Neural cell (in vitro differentiated cells): ENCODE measurements around the gene CCL14. TPM values are rescaled to one million over a fixed set of nuclear protein-coding genes. Genes with fewer than 3 reads are reported as not detected.

Experiments
- H2AFZ ChIP-seq: fragments of 200-600, 300-800 bp; sonication (generic), shearing (Covaris generic); 2 replicates; pipeline ENCODE4 v1.6.0; 2014; ENCODE audit warnings: low read depth, mild to moderate bottlenecking, antibody characterized with exemption, low read length, moderate library complexity
- H3F3A ChIP-seq: fragments of 200-600 bp; shearing (Covaris generic); 2 replicates; pipeline ENCODE4 v1.6.1; 2016; ENCODE audit warnings: mild to moderate bottlenecking, moderate library complexity, mixed read lengths, antibody characterized with exemption, low read length; ENCODE audit not compliant: insufficient read depth, poor library complexity, severe bottlenecking
- H3K27ac ChIP-seq: fragments of 200-600, 300-800 bp; sonication (generic), shearing (Covaris generic); 2 replicates; pipeline ENCODE4 v1.5.1; 2014; ENCODE audit warnings: mild to moderate bottlenecking, low read length, moderate library complexity
- H3K27me3 ChIP-seq: fragments of 300-800, 200-600 bp; sonication (generic), shearing (Covaris generic); 2 replicates; pipeline ENCODE4 v1.6.0; 2014; ENCODE audit warnings: mild to moderate bottlenecking, low read depth, low read length, moderate library complexity; ENCODE audit not compliant: insufficient read depth
- H3K36me3 ChIP-seq: fragments of 300-800, 200-600 bp; sonication (generic), shearing (Covaris generic); 2 replicates; pipeline ENCODE4 v1.5.1; 2014; ENCODE audit warnings: mild to moderate bottlenecking, antibody characterized with exemption, low read length, moderate library complexity; ENCODE audit not compliant: insufficient read depth
- H3K4me2 ChIP-seq: fragments of 300-800, 200-600 bp; sonication (generic), shearing (Covaris generic); 2 replicates; pipeline ENCODE4 v1.6.0; 2014; ENCODE audit warnings: mild to moderate bottlenecking, low read length
- H3K4me3 ChIP-seq: fragments of 300-800, 200-600 bp; sonication (generic), shearing (Covaris generic); 2 replicates; pipeline ENCODE4 v1.5.1; 2014; ENCODE audit warnings: mild to moderate bottlenecking, low read length, moderate library complexity
- H3K79me2 ChIP-seq: fragments of 200-600 bp; shearing (Covaris generic); replicated peaks from 2 replicates; pipeline ENCODE4 v1.6.0; 2014; ENCODE audit warnings: mild to moderate bottlenecking, low read length, moderate library complexity; ENCODE audit not compliant: insufficient read depth
- H3K9ac ChIP-seq: fragments of 300-800, 200-600 bp; sonication (generic), shearing (Covaris generic); 2 replicates; pipeline ENCODE4 v1.6.1; 2016; ENCODE audit warnings: mild to moderate bottlenecking, low read length, mixed read lengths
- H3K9me2 ChIP-seq: fragments of 200-600 bp; shearing (Covaris generic); 2 replicates; pipeline ENCODE4 v1.6.1; 2016; ENCODE audit warnings: mild to moderate bottlenecking, low read length, mixed read lengths; ENCODE audit not compliant: insufficient read depth
- H3K9me3 ChIP-seq: fragments of 200-600, 300-800 bp; sonication (generic), shearing (Covaris generic); 2 replicates; pipeline ENCODE4 v1.6.1; 2016; ENCODE audit warnings: mild to moderate bottlenecking, mixed run types, low read length, moderate library complexity, mixed read lengths
- H4K20me1 ChIP-seq: fragments of 200-600 bp; shearing (Covaris generic); 2 replicates; pipeline ENCODE4 v1.6.1; 2016; ENCODE audit warnings: mild to moderate bottlenecking, mixed run types; ENCODE audit not compliant: insufficient read depth
- EP300 ChIP-seq: fragments of 450-650 bp; conservative IDR thresholded peaks from 2 replicates; pipeline ENCODE4 v1.6.1; 2014; ENCODE audit warnings: antibody characterized with exemption, mild to moderate bottlenecking, moderate library complexity; ENCODE audit not compliant: poor library complexity, severe bottlenecking
- EZH2 ChIP-seq: fragments of 200-600, 300-800 bp; shearing (Covaris generic), sonication (generic); IDR thresholded peaks from 2 replicates; pipeline ENCODE4 v1.6.1; 2014; ENCODE audit warnings: antibody characterized with exemption, low read length, borderline replicate concordance, mild to moderate bottlenecking; ENCODE audit not compliant: insufficient read depth, poor library complexity, severe bottlenecking
- MXI1 ChIP-seq: fragments of 450-650 bp; conservative IDR thresholded peaks from 2 replicates; pipeline ENCODE4 v1.6.1; 2014; ENCODE audit warnings: antibody characterized with exemption, mild to moderate bottlenecking; ENCODE audit not compliant: poor library complexity, severe bottlenecking
- POLR2AphosphoS5 ChIP-seq: IDR thresholded peaks from 2 replicates; pipeline ENCODE4 v1.6.1; 2012
- RAD21 ChIP-seq: fragments of 450-650 bp; conservative IDR thresholded peaks from 2 replicates; pipeline ENCODE4 v1.6.1; 2014; ENCODE audit warnings: antibody characterized with exemption, mild to moderate bottlenecking, moderate library complexity
- SMC3 ChIP-seq: fragments of 450-650 bp; conservative IDR thresholded peaks from 2 replicates; pipeline ENCODE4 v1.6.1; 2014; ENCODE audit warnings: antibody characterized with exemption, mild to moderate bottlenecking, moderate library complexity; ENCODE audit not compliant: poor library complexity
- TAF1 ChIP-seq: IDR thresholded peaks from 2 replicates; pipeline ENCODE4 v1.6.1; 2012; ENCODE audit warnings: low read depth
- polyA plus RNA-seq: library from polyadenylated mRNA; depleted of rRNA; stranded (reverse); fragments of >200 nt; gene quantifications from 2 replicates; pipeline ENCODE4 v1.2.3, GENCODE V29; 2014
- TF ChIP-seq, protein P1 (sequence below): IDR thresholded peaks from 2 replicates; pipeline ENCODE4 v1.6.1; 2012; ENCODE audit warnings: borderline replicate concordance
- TF ChIP-seq, protein P2 (sequence below): fragments of 450-650 bp; IDR thresholded peaks from 2 replicates; pipeline ENCODE4 v1.5.1; 2014; ENCODE audit warnings: antibody characterized with exemption, mild to moderate bottlenecking, moderate library complexity; ENCODE audit not compliant: poor library complexity, severe bottlenecking

CCL14 gene
- polyA plus RNA-seq, 1 donor from 2014 or later: not detected

DNA sequence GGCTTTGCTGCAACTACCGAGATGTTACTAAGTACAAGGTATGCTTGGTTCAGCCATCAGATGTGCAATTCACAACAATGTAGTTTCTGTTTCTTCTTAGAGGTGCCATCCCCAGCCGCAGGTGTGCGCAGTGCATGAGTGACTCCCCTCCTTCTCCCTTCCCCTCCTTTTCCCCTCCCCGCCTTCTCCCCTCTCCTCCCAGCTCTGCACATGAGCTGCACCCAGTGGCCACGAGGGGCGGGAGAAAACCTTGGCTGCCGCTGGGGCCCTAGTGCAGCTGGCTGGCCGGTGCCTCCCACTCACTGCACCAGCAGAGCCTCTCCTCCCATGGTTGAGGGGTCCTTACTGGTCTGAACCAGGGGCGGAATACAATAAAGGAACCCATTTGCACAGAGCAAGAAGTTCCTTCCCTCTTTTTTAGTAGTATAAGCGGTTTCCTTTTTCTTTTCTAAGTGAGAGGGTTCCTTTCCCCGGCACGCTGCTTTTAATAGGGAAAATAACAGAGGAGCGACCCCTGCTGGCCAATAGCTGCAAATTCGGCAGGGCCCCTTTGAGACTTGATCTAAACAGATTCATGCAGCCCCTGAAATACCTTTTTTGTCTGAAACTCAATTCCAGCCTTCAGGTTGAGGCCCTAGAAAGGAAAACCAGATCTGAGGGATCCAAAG lies 22.6 kb upstream of the CCL14 start:
- TF ChIP-seq POLR2AphosphoS5: no peak
- no peak for TF ChIP-seq EP300
- no peak for TF ChIP-seq MXI1
- TF ChIP-seq SMC3: no peak
- no peak for TF ChIP-seq TAF1
- no peak for TF ChIP-seq EZH2
- TF ChIP-seq, protein P1, sequence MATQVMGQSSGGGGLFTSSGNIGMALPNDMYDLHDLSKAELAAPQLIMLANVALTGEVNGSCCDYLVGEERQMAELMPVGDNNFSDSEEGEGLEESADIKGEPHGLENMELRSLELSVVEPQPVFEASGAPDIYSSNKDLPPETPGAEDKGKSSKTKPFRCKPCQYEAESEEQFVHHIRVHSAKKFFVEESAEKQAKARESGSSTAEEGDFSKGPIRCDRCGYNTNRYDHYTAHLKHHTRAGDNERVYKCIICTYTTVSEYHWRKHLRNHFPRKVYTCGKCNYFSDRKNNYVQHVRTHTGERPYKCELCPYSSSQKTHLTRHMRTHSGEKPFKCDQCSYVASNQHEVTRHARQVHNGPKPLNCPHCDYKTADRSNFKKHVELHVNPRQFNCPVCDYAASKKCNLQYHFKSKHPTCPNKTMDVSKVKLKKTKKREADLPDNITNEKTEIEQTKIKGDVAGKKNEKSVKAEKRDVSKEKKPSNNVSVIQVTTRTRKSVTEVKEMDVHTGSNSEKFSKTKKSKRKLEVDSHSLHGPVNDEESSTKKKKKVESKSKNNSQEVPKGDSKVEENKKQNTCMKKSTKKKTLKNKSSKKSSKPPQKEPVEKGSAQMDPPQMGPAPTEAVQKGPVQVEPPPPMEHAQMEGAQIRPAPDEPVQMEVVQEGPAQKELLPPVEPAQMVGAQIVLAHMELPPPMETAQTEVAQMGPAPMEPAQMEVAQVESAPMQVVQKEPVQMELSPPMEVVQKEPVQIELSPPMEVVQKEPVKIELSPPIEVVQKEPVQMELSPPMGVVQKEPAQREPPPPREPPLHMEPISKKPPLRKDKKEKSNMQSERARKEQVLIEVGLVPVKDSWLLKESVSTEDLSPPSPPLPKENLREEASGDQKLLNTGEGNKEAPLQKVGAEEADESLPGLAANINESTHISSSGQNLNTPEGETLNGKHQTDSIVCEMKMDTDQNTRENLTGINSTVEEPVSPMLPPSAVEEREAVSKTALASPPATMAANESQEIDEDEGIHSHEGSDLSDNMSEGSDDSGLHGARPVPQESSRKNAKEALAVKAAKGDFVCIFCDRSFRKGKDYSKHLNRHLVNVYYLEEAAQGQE: no peak
- TF ChIP-seq, protein P2, sequence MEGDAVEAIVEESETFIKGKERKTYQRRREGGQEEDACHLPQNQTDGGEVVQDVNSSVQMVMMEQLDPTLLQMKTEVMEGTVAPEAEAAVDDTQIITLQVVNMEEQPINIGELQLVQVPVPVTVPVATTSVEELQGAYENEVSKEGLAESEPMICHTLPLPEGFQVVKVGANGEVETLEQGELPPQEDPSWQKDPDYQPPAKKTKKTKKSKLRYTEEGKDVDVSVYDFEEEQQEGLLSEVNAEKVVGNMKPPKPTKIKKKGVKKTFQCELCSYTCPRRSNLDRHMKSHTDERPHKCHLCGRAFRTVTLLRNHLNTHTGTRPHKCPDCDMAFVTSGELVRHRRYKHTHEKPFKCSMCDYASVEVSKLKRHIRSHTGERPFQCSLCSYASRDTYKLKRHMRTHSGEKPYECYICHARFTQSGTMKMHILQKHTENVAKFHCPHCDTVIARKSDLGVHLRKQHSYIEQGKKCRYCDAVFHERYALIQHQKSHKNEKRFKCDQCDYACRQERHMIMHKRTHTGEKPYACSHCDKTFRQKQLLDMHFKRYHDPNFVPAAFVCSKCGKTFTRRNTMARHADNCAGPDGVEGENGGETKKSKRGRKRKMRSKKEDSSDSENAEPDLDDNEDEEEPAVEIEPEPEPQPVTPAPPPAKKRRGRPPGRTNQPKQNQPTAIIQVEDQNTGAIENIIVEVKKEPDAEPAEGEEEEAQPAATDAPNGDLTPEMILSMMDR: no peak
- TF ChIP-seq RAD21: no peak
- H3K36me3 ChIP-seq: no peaks in the 10 kb centered on the region
- H3K4me2 ChIP-seq: no peak overlapping the region
- H3K9me2 ChIP-seq: no peaks in the 10 kb centered on the region
- no peaks in the 10 kb centered on the region for H4K20me1 ChIP-seq
- H3F3A ChIP-seq: no peaks in the 10 kb centered on the region
- no peak overlapping the region for H3K9ac ChIP-seq
- H3K27me3 ChIP-seq: no peaks in the 10 kb centered on the region
- H3K4me3 ChIP-seq: no peak overlapping the region
- no peak overlapping the region for H2AFZ ChIP-seq
- no peaks in the 10 kb centered on the region for H3K79me2 ChIP-seq
- no peaks in the 10 kb centered on the region for H3K9me3 ChIP-seq
- H3K27ac ChIP-seq: no peak overlapping the region

DNA sequence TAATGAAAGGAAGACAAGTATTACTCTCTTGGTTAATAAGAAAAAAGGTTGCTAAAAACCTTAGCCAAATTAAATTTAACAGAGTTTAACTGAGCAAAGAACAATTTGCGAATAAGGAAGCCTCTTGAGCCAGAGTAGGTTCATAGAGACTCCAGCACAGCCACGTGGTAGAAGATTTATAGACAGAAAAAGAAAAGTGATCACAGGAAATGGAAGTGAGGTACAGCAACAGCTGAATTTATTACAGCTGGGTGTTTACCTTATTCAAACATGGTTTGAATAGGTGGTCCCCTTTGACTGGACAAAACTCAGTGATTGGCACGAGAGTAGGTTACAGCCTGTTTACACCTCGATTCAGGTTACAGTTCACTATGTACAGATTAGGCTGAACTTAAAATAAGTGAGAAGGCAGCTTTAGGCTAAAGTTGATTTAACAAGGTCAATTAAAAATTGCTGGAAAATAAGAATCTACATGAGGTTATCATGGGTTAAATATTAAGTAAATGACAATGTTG lies 18.1 kb upstream of the CCL14 start:
- no peak overlapping the region for H3K4me3 ChIP-seq
- no peaks in the 10 kb centered on the region for H3K36me3 ChIP-seq
- TF ChIP-seq, protein P1: no peak
- TF ChIP-seq, protein P2: no peak
- TF ChIP-seq TAF1: no peak
- TF ChIP-seq SMC3: no peak
- no peak for TF ChIP-seq RAD21
- TF ChIP-seq EZH2: no peak
- TF ChIP-seq EP300: no peak
- no peak for TF ChIP-seq POLR2AphosphoS5
- no peak overlapping the region for H3K27ac ChIP-seq
- H3K4me2 ChIP-seq: no peak overlapping the region
- H4K20me1 ChIP-seq: no peaks in the 10 kb centered on the region
- no peaks in the 10 kb centered on the region for H3K9me3 ChIP-seq
- H3K27me3 ChIP-seq: no peaks in the 10 kb centered on the region
- H2AFZ ChIP-seq: no peak overlapping the region
- no peaks in the 10 kb centered on the region for H3K79me2 ChIP-seq
- H3K9me2 ChIP-seq: no peaks in the 10 kb centered on the region
- H3F3A ChIP-seq: no peaks in the 10 kb centered on the region
- H3K9ac ChIP-seq: no peak overlapping the region
